IMR-90 (cell line): ENCODE data around the gene NR6A1.

Experiments
- BHLHE40 ChIP-seq: fragments of 150-350 bp; IDR thresholded peaks from 2 replicates; pipeline ENCODE4 v1.6.1; 2016; ENCODE audit warnings: mild to moderate bottlenecking, low read depth, low read length
- CEBPB ChIP-seq: IDR thresholded peaks from 2 replicates; pipeline ENCODE4 v1.6.1; 2012; ENCODE audit warnings: low read depth, low read length, improper control_type of control experiment
- FOS ChIP-seq: fragments of 150-350 bp; IDR thresholded peaks from 2 replicates; pipeline ENCODE4 v1.6.1; 2016; ENCODE audit warnings: low read depth, low read length
- MAFK ChIP-seq: IDR thresholded peaks from 2 replicates; pipeline ENCODE4 v1.6.1; 2012; ENCODE audit warnings: low read depth, low read length, improper control_type of control experiment
- MAZ ChIP-seq: IDR thresholded peaks from 2 replicates; pipeline ENCODE4 v1.6.1; 2012; ENCODE audit warnings: low read depth, mild to moderate bottlenecking, low read length, improper control_type of control experiment, moderate library complexity, borderline replicate concordance
- MXI1 ChIP-seq: IDR thresholded peaks from 2 replicates; pipeline ENCODE4 v1.6.1; 2012; ENCODE audit warnings: low read depth, mild to moderate bottlenecking, low read length, moderate library complexity, borderline replicate concordance
- POLR2A ChIP-seq: IDR thresholded peaks from 2 replicates; pipeline ENCODE4 v1.6.1; 2012; ENCODE audit warnings: mild to moderate bottlenecking, low read depth, low read length
- RAD21 ChIP-seq: IDR thresholded peaks from 2 replicates; pipeline ENCODE4 v1.6.1; 2012; ENCODE audit warnings: low read length, improper control_type of control experiment
- RCOR1 ChIP-seq: IDR thresholded peaks from 2 replicates; pipeline ENCODE4 v1.6.1; 2012; ENCODE audit warnings: mild to moderate bottlenecking, low read length, improper control_type of control experiment; ENCODE audit not compliant: insufficient replicate concordance
- RFX5 ChIP-seq: IDR thresholded peaks from 2 replicates; pipeline ENCODE4 v1.8.0; 2012; ENCODE audit warnings: low read depth, mild to moderate bottlenecking, low read length, moderate library complexity
- SMC3 ChIP-seq: fragments of 150-350 bp; IDR thresholded peaks from 2 replicates; pipeline ENCODE4 v1.6.1; 2016; ENCODE audit warnings: low read depth, mild to moderate bottlenecking, antibody characterized with exemption, low read length, moderate library complexity
- TF ChIP-seq, protein P1 (sequence below): conservative IDR thresholded peaks from 2 replicates; pipeline ENCODE4 v1.5.1; 2012; ENCODE audit warnings: mild to moderate bottlenecking, low read depth, low read length, improper control_type of control experiment
- TF ChIP-seq, protein P2 (sequence below): fragments of 150-350 bp; IDR thresholded peaks from 2 replicates; pipeline ENCODE4 v1.6.1; 2017; ENCODE audit warnings: mild to moderate bottlenecking, antibody characterized with exemption, low read length, low read depth
- TF ChIP-seq, protein P3 (sequence below): fragments of 150-350 bp; IDR thresholded peaks from 2 replicates; pipeline ENCODE4 v1.6.1; 2016; ENCODE audit warnings: low read depth, mild to moderate bottlenecking, low read length, moderate library complexity, borderline replicate concordance

DNA sequence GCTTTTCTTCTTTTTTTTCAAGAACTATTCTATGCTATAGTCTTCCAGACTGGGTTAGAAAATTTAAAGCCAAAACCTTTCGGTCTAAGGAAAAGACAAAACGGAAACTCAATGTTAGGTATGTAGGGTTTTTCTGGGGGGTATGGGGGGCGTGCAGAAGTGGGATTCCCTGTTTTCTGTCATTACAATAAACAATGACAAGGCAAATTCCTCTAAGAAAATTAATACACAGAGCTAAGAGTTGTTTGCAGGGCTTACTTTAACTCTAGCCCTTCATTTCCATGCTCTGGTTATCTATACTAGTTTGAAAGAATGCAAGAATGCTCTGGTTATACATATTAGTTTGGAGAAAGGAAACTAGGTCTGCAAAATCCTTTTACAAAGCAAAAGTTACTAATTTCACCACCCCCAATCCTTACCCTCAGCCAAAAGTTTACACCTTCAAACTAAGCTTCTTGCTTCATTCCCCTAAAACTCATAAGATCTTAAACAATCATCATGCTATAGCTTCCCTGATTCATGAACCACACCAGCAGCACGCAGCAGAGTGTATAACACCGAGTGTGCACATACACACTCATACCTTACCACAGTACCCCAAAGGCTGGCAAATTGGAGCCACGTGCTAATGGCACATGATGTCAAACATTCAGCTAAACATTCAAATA is 174.8 kb downstream of the NR6A1 start:
- TF ChIP-seq POLR2A = no peak
- TF ChIP-seq, protein P1, sequence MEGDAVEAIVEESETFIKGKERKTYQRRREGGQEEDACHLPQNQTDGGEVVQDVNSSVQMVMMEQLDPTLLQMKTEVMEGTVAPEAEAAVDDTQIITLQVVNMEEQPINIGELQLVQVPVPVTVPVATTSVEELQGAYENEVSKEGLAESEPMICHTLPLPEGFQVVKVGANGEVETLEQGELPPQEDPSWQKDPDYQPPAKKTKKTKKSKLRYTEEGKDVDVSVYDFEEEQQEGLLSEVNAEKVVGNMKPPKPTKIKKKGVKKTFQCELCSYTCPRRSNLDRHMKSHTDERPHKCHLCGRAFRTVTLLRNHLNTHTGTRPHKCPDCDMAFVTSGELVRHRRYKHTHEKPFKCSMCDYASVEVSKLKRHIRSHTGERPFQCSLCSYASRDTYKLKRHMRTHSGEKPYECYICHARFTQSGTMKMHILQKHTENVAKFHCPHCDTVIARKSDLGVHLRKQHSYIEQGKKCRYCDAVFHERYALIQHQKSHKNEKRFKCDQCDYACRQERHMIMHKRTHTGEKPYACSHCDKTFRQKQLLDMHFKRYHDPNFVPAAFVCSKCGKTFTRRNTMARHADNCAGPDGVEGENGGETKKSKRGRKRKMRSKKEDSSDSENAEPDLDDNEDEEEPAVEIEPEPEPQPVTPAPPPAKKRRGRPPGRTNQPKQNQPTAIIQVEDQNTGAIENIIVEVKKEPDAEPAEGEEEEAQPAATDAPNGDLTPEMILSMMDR = no peak
- TF ChIP-seq MAFK = no peak
- TF ChIP-seq, protein P2, sequence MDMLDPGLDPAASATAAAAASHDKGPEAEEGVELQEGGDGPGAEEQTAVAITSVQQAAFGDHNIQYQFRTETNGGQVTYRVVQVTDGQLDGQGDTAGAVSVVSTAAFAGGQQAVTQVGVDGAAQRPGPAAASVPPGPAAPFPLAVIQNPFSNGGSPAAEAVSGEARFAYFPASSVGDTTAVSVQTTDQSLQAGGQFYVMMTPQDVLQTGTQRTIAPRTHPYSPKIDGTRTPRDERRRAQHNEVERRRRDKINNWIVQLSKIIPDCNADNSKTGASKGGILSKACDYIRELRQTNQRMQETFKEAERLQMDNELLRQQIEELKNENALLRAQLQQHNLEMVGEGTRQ = no peak
- no peak for TF ChIP-seq FOS
- no peak for TF ChIP-seq RAD21
- no peak for TF ChIP-seq SMC3
- no peak for TF ChIP-seq CEBPB
- TF ChIP-seq MAZ = no peak
- TF ChIP-seq, protein P3, sequence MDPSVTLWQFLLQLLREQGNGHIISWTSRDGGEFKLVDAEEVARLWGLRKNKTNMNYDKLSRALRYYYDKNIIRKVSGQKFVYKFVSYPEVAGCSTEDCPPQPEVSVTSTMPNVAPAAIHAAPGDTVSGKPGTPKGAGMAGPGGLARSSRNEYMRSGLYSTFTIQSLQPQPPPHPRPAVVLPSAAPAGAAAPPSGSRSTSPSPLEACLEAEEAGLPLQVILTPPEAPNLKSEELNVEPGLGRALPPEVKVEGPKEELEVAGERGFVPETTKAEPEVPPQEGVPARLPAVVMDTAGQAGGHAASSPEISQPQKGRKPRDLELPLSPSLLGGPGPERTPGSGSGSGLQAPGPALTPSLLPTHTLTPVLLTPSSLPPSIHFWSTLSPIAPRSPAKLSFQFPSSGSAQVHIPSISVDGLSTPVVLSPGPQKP = no peak
- TF ChIP-seq RCOR1 = no peak
- no peak for TF ChIP-seq MXI1
- TF ChIP-seq RFX5 = no peak
- no peak for TF ChIP-seq BHLHE40
